Thoracic aorta (tissue), 2 donors: Measurements from ENCODE around the gene FTO. TPM values are rescaled to one million over a fixed set of nuclear protein-coding genes. Genes with fewer than 3 reads are reported as not detected.

Source experiments
- ATAC-seq: fragments of 150-250 bp; one replicate; pipeline ENCODE4 v1.8.0; 2017; ENCODE audit warnings: low read depth; ENCODE audit not compliant: insufficient number of reproducible peaks, low FRiP score
- DNase-seq: peaks from one replicate; pipeline ENCODE4 v3.0.0-alpha.2; 2020; ENCODE audit warnings: low spot score
- H3K27ac ChIP-seq, 2 donors: fragments of 200-600 bp; sonication (generic); 1 replicate in 1 of 2; 2 replicates in 1 of 2; pipeline ENCODE4 v1.5.1; 2016; ENCODE audit warnings: mild to moderate bottlenecking in 2 of 2, moderate library complexity in 2 of 2
- H3K27me3 ChIP-seq: fragments of 200-600 bp; sonication (generic); replicated peaks from 2 replicates; pipeline ENCODE4 v1.6.0; 2016; ENCODE audit warnings: mild to moderate bottlenecking; ENCODE audit not compliant: insufficient read depth
- H3K36me3 ChIP-seq: fragments of 200-600 bp; sonication (generic); one replicate; pipeline ENCODE4 v1.5.1; 2016
- H3K4me1 ChIP-seq, 2 donors: fragments of 200-600 bp; sonication (generic); 1 replicate in 1 of 2; 2 replicates in 1 of 2; pipeline versions ENCODE4 v1.5.1 to v1.6.0; 2016; ENCODE audit warnings: low read depth in 2 of 2, mild to moderate bottlenecking in 1 of 2; ENCODE audit not compliant: control insufficient read depth in 1 of 2
- H3K4me3 ChIP-seq: fragments of 200-600 bp; sonication (generic); 2 replicates; pipeline ENCODE4 v1.5.1; 2016; ENCODE audit warnings: mild to moderate bottlenecking
- H3K9me3 ChIP-seq: fragments of 200-600 bp; sonication (generic); 2 replicates; pipeline ENCODE4 v1.5.1; 2016
- total RNA-seq, 2 donors: library from RNA; depleted of rRNA; stranded (reverse); fragments of >200 nt; gene quantifications; one replicate each; pipeline versions ENCODE4 v1.1.0 to v1.2.3, GENCODE V29; 2016
- TF ChIP-seq, protein P1 (sequence below): fragments of 200-600 bp; sonication (generic); IDR thresholded peaks from one replicate; pipeline ENCODE4 v1.5.1; 2019; ENCODE audit warnings: antibody characterized with exemption

Gene FTO
- total RNA-seq, 2 donors from 2014 or later: 99.6 to 103 TPM

DNA sequence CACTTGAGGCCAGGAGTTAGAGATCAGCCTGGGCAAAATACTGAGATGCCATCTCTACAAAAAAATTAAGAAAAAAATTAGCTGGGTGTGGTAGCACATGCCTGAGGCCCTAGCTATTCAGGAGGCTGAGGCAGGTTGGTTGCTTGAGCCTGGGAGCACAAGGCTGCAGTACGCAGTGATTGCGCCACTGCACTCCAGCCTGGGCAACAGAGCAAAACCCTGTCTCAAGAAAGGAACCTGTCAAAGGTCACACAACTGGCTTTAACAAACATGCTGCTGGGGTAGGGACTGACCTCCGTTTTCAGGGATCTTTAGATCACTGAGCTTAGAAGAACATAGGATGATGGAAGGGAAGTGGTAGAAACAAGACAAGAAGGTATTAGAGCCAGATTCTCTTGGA, 487.6 kb downstream of the FTO start:
- TF ChIP-seq, protein P1, sequence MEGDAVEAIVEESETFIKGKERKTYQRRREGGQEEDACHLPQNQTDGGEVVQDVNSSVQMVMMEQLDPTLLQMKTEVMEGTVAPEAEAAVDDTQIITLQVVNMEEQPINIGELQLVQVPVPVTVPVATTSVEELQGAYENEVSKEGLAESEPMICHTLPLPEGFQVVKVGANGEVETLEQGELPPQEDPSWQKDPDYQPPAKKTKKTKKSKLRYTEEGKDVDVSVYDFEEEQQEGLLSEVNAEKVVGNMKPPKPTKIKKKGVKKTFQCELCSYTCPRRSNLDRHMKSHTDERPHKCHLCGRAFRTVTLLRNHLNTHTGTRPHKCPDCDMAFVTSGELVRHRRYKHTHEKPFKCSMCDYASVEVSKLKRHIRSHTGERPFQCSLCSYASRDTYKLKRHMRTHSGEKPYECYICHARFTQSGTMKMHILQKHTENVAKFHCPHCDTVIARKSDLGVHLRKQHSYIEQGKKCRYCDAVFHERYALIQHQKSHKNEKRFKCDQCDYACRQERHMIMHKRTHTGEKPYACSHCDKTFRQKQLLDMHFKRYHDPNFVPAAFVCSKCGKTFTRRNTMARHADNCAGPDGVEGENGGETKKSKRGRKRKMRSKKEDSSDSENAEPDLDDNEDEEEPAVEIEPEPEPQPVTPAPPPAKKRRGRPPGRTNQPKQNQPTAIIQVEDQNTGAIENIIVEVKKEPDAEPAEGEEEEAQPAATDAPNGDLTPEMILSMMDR: no peak

DNA sequence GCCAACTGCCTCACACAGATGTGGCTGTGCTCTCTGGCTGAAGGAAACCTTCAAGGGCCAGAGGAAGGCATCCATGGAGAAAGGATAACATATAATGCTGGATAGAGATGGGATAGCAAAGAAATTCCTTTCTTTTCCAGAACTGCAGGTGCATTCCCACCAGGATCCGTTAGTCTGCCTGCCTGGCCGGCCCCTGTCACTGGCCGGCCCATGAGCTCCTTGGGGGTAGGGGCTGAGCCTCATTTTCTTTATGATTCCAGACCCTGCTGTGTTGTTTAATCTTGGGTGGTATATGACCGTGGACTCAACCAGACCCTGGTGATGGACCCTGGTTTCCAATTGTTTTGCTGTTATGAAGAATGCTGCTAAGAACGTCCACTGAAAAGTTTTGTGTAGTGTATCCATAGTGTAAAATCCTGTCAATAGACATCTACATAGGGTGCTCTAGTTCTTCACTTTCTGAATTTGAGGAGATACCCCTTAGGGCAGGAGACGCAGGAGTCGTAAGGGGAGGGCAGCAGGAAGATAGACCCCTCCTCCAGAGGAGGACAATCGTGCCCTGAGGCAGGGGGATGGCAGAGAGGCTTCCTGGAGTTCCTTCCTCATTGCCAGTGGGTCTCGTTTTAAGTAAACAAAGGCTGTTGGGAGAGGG, 489.2 kb downstream of the FTO start:
- H3K4me3 ChIP-seq: peak overlapping the region; percentile 69

More for the DNA sequence above, 487.6 kb downstream of the FTO start:
- Histone ChIP-seq H3K4me3 (no peak overlapping the region), H3K36me3 (no peaks in the 10 kb centered on the region), H3K4me1 (peaks cover 6 to 9% of the 10 kb centered on the region in 2 donors), H3K27ac (no peak overlapping the region), H3K9me3 (no peaks in the 10 kb centered on the region), H3K27me3 (no peaks in the 10 kb centered on the region)
- DNase-seq: no peak
- no peak for ATAC-seq

DNA sequence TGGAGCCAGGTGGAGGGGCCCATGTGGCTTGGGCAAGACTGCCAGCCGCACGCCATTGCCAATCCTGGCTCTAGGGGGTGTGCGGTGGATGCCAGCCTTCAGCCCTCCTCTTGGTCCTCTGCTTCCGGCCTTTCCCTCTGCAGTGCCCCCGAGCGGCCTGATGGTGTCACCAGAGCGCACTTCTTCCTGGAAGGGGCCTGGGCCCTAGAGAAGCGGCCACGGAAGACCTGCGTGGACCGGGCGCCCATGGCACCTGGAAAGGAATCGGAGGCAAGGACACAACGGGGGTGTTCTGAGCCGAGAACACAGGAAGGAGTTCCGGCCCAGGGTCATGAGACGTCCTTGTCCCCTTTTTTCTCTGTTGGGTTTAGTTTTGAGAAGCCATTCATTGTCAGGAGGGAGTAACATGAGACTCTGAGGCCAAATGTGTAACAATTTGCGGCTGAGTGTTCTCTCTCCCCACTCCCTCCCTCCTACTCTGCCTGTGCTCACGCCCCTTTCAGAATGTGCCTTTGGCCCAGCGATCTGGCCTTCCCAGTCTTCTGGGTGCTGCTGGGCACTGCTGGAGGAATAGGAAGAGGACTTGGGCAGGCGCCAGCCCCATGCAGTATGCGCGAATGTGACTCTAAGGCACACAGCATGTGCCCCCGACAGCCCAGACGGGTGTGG, 489.8 kb downstream of the FTO start:
- Histone ChIP-seq H3K4me1 (peaks cover 6 to 9% of the 10 kb centered on the region in 2 donors), H3K4me3 (peak overlapping the region; percentile 69), H3K27ac (peak overlapping the region; percentile 55 to 62), H3K9me3 (no peaks in the 10 kb centered on the region), H3K27me3 (no peaks in the 10 kb centered on the region), H3K36me3 (no peaks in the 10 kb centered on the region)
- ATAC-seq (peak; percentile 77), DNase-seq (peak; percentile 33)
- TF ChIP-seq, protein P1: peak; percentile 83

More for the DNA sequence above, 489.2 kb downstream of the FTO start:
- TF ChIP-seq, protein P1: no peak
- H3K36me3 ChIP-seq: no peaks in the 10 kb centered on the region
- ATAC-seq (no peak), DNase-seq (no peak)
- no peaks in the 10 kb centered on the region for H3K27me3 ChIP-seq
- peak overlapping the region; percentile 55 to 62 for H3K27ac ChIP-seq
- peaks cover 6 to 9% of the 10 kb centered on the region in 2 donors for H3K4me1 ChIP-seq
- no peaks in the 10 kb centered on the region for H3K9me3 ChIP-seq

DNA sequence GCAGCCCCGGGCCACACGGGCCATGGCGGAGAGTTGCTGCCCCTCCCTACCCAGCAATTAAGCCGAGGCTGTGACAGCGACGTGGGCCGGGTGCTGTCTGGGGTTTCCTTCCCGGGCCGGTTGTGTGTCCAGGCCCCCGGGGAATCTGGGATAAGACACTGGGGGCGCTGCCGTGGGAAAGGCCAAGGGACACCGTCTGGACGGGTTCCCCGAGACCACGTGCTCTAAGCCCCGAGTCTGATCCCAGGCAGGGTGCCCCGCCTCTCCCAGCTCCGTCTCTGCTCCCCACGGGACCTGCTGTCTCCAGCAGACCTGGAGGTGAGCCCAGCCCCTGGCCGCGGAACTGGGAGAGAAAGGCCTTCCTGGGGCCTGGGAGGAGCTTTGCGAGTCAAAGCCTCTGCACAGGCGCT, 490.4 kb downstream of the FTO start:
- H3K9me3 ChIP-seq: no peaks in the 10 kb centered on the region
- TF ChIP-seq, protein P1: no peak
- DNase-seq: no peak
- peak overlapping the region; percentile 69 for H3K4me3 ChIP-seq
- no peaks in the 10 kb centered on the region for H3K36me3 ChIP-seq
- peaks cover 6 to 9% of the 10 kb centered on the region in 2 donors for H3K4me1 ChIP-seq
- ATAC-seq: no peak
- peak overlapping the region; percentile 55 to 62 for H3K27ac ChIP-seq
- no peaks in the 10 kb centered on the region for H3K27me3 ChIP-seq

DNA sequence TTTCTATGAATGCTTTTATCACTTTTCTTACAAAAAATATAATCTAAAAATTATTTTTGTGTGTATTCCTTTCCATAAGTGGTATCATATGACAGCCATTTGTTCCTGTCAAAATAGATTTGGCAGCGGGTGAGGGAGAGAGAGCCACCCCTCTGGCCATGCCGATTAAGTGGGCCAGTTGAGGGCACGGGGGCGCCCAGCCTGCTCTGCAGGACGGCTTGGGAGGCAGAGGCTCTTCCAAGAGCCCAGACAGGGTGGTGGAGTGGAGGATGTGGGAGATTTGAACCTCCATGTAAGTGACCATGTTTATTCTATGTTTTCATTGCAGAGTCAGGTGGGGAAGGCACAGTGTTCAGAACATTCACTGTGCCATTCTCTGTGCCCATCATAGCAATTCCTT, 493.8 kb downstream of the FTO start:
- Histone ChIP-seq H3K27me3 (no peaks in the 10 kb centered on the region), H3K4me3 (no peak overlapping the region), H3K36me3 (no peaks in the 10 kb centered on the region), H3K27ac (no peak overlapping the region), H3K9me3 (no peaks in the 10 kb centered on the region), H3K4me1 (peaks cover 6 to 9% of the 10 kb centered on the region in 2 donors)
- TF ChIP-seq, protein P1: no peak
- no peak for DNase-seq
- ATAC-seq: no peak
